Measurements from ENCODE around the gene CAMK2B.

CAMK2B gene

DNA sequence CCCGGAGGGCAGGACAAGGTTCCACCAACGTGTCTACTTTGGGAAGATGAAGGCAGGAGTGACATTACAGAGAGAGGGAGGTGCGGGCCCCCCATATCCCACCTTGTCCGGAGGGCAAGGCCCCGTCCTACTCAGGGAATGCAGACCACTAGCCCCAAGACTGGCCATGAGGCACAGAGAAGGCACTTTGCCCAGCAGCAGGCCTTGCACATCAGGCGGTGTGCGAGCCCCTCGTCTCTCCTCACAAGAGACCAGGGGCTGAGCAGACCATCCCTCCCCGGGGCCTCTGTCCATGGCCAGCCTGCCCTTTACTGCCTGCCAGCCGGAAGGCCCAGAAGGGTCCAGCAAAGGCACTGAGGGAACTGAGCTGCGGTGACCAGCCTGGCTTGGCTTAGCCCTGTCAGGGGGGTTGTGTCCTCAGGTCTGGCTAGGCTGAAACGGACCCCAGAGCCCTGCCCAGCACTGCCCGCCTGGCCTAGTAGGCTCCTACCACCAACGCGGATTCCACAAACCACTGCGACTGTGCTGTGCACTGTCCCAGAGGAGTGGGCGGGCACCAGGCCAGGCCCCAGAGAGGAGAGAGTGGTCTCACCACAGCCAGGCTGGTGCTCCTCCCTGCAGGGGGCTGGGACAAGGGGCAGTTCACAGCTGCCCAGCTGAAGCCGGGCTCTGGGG is 16.7 kb downstream of the CAMK2B start:
- no peak for DNase-seq (ENCODE audit: low read depth in 2 of 2)

DNA sequence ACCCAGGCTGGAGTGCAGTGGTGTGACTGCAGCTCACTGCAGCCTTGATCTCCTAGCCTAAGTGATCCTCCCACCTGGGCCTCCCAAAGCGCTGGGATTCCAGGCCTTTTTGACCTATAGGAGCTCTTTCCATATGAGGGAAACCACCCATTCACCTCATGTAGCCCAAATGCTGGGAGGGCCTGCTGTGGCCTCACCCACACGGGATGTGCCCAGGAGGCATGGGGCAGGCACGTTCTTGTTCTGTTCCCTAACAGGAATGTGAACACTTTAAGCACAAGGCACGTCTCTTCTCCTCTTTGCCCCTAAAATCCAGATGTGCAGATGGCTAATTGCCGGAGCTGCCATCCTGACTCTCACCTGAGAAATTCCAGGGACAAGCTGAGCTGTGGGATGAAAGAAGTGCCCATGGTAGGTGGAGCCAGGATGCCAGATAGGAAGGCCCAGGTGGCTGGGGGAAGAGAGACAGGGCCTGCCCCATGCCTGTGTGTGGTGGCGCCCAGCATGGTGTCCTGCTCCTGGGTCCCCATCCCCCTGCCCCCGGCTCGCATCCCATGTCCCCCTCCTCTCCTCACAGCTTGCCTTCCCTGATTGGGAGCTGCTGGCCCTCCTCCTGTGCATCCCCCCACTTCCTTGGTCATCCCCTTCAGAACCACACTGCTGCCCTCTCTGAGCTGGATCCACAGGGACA is 17.3 kb downstream of the CAMK2B start:
- DNase-seq (ENCODE audit: low read depth in 2 of 2), result no peak

DNA sequence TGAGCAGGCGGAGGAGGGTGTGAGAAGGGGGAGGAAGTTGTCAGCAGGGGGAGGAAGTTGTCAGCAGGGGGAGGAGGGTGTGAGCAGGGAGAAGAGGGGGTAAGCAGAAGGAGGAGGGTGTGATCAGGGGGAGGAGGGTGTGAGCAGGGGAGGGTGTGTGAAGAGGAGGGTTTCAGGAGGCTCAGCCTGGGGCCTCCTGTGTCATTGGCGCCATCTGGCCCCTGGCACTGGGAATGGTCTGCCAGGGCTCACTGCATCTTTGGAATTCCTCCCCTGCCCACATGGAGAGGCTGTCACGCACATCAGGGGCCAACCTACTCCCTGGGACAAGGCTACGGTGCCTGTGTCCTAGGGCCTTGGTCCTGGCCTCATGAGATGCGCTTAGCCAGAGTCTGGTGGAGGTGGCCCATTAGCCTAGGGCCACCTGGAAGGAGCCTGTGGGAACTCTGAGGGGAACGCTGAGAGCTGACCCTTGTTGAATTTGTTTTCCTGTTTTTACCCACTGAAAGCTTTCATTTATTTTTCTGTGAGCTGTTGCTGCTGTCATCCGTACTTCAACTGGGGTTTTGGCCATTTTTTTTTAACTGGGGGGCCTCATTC is 18.0 kb downstream of the CAMK2B start:
- no peak for DNase-seq (ENCODE audit: low read depth in 2 of 2)

DNA sequence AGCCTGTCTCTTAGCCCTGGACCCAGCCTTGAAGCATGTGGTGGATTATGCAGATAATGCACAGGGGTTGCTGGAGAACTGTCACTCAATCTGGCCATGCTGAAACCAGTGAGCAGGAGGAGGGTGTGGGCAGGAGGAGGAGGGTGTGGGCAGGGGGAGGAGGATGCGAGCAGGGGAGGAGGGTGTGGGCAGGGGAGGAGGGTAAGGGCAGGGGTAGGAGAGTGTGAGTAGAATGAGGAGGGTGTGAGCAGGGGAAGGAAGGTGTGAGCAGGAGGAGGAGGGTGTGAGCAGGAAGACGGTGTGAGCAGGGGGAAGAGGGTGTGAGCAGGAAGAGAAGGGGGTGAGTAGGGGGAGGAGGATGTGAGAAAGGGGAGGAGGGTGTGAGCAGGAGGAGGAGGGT is 18.8 kb downstream of the CAMK2B start:
- DNase-seq (ENCODE audit: low read depth in 2 of 2), result no peak

DNA sequence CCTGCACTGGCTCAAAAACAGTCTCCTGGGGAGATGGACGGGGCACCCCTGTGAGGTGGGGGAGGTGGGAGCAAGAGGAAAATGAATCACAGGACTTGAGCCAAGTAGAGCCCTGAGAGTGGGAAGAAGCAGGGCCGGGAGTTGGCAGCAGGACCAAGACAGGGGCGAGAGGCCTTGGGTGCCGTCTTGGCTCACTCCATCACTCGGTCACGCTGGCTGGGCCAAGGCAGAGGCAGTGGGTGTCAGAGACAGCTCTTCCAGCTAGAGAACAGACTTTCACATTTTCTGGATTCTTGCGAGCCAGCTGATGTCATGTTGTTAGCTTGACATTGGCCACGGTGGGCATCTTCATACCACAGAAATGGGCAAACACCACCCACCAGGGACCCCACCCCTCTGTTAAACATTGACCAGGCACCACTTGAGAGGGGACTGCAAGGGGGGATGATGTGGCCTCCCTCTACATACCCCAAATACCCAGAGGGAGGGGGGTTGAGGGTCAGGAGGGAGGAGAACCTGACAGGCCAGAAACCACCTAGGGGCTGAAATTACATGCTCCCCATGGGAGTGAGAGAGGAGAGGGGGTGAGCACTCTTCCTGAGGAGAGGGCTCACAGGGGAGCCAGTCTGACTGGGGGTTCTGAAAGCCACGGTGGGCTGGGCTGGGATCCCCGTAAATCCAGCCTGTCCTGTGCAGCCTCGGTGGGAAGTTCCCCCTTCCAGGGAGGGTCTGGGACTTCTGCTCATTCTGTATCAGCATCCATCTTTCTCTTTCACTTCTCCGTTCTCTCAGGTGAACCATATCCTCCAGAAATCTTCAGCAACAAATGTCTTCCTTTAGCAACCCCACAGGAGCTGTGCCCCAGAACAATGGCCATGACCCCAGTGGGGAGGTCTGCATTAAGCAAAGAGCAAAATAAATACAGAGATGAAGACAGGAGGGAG is 19.6 kb downstream of the CAMK2B start:
- DNase-seq (ENCODE audit: low read depth in 2 of 2), result no peak

DNA sequence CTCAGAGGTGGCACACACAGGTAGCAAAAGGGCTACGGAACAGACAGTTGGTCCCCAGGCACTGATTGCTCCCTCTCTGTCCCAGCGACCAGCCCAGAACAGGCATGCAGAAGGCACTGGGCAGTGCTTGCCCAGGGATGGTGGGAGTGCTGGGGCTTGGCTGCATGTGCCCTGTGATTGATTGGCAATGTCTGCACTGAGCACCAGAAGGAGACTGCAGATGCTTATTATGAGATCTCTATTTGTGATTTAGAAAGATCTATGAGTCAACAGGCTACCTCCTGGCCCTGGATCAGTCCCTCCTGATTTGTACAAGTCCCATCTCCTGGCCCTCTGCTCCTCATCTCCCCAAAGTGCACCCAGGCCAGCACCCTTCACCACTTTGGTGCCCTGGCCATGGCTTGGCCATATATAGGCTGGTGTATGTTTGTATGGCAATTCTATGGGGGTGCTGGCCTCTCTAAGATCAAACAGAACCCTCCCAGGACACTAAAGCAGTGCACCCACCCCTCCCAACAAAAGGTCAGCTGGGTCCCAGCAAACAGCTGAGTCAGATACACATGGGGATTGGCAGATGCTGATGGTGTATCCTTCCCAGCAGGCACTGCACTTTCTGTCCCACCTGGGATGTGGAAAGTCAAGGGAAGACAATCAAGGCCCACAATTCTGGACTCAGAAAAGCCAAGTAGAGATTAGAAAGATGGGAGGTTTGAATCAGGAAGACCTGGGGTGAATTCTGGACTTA is 30.9 kb downstream of the CAMK2B start:
- no peak for DNase-seq (ENCODE audit: low read depth in 2 of 2)

DNA sequence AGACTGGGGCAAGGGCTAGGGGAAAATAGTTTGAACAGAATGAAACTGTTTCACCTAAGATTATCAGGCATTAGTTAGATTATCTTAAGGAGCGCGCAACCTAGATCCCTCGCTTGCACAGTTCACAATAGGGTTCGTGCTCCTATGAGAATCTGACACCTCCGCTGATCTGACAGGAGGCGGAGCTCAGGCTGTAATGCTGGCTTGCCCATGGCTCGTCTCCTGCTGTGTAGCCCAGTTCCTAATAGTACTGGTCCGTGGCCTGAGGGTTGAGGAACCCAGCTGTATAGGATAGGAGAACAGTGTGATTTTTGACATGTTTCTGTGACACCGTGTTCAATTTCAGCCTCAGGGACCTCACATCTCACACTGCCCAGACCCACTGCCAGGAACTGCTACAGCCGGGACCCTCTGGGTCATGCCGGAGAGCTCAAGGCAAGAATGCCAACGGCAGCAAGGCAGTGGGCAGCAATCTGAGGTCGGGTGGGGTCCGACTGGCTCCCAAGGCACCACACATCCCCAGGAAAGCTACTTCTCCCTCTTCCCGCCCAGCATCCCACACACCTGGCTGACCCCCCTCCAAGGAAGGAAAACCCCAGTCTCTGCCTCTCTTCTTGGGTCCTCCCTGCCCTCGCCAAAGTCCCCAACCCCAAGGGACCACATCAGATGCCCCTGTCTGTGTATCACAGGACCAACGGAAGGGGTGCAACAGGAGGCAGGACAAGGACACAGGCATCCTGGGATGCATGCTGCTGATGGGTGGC is 31.7 kb downstream of the CAMK2B start:
- DNase-seq (ENCODE audit: low read depth in 2 of 2), result no peak

DNA sequence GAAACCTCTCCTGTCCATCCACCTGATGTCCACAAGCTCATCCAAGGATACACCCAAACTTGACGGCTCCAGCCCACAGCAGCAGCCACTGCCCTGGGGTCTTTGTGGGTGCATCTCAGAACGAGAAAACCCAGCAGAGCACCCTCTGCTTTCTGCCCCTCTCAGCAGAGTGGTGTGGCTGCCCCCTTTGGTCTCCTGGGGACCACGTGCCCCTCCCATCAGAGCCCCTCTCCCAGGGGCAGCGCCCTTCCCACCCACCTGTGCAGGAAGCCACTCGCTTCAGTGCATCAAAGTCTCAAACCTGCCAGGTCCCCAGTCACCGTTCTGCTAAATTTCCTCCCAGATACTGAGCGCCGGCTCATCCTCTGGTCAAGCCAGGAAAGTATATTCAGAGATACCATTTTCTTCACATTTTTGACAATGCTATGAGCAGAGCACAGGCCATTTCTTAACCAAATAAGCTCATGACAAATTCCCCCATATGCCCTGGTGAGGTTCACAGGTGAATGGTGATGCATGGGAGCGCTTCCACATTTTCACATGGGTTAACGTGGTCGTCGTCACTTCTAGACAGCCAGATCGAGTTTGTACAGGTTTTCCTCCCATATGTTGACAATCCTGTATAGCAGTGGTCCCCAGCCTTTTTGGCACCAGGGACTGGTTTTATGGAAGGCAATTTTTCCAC is 32.4 kb downstream of the CAMK2B start:
- DNase-seq (ENCODE audit: low read depth in 2 of 2), result no peak

DNA sequence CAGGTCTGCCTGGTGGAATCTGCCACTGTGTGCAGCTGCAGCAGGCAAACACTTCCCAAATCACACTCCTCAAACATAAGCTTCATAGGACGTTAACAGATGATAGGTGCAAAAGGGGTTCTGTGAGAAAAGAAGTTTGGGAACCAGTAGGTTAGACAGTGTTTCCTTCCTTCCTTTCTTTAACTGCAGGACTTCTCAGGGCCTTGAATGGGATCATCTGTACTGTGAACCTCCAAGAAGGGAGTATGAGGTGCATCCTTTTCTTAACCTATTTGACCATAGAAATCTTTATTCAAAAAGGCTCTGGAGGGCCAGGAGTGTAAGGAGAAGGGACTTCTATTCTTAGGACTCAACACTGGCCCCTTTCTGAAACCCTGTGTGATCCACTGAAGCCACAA is 33.0 kb downstream of the CAMK2B start:
- no peak for DNase-seq (ENCODE audit: low read depth in 2 of 2)

DNA sequence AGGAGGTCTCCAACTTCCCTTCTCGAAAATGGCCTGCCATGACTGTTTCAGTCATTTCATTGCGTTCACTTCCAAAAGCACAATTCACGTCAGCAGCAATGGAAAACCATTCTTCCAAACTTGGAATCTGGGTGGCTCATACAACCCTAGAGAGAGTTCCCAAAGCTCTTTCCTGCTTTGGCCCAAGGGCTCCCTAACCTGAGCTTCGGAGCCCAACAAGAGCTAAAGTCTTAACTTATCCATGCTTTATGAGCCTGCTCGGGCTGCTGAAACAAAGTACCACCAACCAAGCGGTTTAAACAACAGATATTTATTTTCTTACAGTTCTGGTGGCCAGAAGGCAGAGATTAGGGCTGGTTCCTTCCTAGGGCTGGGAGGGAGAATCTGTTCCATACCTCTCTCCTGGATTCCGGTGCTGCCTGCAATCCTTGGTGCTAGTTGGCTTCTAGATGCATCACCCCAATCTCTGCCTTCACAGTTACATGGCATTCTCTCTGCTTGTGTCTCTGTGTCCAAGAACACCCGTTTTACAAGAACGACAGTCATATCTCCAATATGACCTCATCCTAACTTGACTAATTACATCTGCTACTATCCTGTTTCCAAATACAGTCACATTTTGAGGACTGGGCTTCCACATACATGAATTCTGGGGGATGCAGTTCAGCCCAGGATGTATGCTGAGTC is 33.5 kb downstream of the CAMK2B start:
- DNase-seq (ENCODE audit: low read depth in 2 of 2), result no peak

DNA sequence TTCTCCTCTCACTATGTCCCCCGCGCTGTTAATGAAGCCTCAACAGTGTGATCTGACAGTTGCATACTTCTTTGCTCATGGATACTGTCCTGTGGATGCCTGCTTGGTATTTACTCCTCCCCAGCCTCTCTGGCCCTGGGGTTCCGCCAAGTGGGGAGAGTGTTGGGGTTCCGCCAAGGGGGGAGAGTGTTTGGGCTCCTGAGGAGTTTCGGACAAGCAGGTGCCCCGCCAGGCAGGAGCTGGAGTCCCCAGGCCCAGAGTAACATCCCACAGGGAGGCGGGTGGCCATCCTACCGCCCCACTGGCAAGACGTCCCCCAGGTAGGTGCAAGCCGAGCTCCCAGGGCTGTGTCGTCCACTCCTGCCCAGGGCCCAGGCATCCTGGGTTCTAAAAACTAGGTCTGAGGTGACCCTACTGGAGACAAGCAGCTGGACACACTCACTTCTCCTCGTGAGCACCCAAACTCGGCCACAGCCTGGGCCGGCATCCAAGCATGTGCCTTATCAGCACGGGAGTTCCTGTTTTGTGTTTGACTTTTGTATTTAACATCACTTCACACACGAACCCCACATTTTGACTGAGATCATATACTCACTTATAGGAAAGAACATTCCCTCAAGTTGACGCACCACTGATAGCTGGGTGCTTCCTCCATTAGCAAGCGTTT is 34.2 kb downstream of the CAMK2B start:
- DNase-seq (ENCODE audit: low read depth in 2 of 2), result no peak

DNA sequence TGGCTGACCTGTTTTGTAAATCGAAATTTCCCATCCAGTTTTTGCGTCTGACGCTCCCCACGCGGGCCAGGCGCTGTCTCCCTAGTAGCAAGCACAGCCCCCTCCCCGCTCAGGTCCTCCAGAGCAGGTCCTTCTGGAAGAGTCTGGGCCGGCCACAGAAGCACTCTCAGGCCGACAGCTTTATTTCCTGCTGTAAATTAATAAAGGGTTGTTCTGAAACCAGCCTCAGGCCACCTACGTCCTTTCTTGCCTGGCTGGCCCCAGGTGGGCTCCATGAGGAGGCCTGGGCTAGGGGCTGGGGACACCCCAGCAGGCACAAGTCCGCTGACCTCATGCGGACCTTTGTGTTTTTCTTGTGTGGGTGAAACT is 35.2 kb downstream of the CAMK2B start:
- DNase-seq (ENCODE audit: low read depth in 2 of 2), result no peak

DNA sequence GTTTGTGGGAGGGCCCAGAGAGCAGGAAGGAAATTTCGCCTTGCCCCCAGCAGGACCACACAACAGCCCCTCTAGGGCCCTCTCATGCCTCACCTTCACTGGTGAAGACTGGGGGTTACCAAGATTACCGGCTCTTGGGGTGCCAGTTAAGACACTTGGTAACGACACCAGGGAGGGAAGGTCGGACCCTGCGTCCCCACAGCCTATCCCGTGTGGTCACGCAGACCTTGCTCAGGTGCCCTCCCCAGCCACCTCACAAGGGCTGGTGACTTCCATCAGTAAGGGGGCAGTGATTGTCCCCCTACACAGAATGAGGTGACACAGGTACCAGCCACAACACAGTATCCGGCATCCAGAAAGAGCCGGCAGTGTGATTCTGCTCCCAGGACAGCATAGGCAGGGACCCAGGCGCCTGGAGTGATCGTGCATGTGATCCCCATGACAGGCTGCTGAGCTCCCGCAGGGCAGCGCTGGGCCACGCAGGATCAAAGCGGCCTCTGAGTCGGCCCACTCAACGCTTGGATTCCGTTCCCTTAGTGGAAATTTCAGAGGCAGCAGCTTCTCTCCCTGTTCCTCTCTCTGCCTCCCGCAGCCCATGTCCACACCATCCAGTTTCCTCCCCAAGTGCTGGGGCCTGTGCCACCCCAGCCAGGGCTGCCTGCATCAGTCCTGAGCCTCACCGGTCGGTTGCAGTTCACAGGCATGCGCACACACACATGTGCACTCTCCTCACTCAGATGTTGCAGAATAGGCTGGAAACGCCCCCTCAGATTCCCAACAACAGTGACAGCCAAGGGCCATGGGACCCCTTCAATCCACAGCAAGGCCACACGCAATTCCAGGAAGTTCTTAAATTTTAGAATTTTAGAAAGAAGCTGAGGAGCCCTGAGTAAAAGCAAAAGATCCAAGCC is 35.8 kb downstream of the CAMK2B start:
- DNase-seq (ENCODE audit: low read depth in 2 of 2), result no peak

DNA sequence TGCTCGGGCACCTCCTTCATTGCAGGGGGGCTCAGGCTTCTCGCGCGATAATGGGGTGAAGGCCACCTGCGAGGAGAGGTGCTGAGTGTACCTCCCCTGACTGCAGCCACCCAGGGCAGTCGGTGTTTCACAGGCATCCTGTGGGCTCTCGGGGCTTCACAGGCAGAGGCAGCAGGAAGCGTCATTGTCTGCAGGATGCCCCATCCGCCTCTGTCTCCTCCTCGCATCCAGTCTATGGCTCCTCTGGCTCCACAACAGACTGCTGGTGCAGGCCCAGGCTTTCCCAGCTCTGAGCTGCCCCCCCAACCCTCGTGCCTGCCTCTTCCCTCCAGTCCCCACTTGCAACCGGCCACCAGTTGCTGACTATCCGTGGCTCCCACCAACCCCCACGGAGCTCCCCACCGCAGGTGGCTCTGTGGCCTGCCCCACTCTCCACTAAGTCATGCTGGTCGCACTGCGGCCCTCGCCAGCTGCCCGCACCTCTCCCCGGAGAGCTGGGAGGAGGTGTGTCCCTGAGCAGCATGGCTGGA is 36.5 kb downstream of the CAMK2B start:
- DNase-seq (ENCODE audit: low read depth in 2 of 2), result no peak

DNA sequence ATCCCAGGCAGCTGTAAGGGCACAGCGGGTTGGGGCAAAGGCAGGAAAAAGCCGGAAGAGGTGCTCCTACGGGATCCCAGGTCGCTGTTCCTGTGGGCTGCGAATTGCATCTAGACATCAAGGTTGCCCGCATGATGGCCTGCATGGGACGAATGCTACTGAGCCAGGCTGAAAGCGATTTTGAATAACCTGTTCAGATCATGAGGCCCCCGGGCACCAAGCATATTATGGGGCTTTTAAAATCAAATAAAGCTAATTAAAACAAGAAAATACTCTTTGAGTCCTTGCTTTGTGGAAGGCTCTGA is 37.1 kb downstream of the CAMK2B start:
- no peak for DNase-seq (ENCODE audit: low read depth in 2 of 2)

DNA sequence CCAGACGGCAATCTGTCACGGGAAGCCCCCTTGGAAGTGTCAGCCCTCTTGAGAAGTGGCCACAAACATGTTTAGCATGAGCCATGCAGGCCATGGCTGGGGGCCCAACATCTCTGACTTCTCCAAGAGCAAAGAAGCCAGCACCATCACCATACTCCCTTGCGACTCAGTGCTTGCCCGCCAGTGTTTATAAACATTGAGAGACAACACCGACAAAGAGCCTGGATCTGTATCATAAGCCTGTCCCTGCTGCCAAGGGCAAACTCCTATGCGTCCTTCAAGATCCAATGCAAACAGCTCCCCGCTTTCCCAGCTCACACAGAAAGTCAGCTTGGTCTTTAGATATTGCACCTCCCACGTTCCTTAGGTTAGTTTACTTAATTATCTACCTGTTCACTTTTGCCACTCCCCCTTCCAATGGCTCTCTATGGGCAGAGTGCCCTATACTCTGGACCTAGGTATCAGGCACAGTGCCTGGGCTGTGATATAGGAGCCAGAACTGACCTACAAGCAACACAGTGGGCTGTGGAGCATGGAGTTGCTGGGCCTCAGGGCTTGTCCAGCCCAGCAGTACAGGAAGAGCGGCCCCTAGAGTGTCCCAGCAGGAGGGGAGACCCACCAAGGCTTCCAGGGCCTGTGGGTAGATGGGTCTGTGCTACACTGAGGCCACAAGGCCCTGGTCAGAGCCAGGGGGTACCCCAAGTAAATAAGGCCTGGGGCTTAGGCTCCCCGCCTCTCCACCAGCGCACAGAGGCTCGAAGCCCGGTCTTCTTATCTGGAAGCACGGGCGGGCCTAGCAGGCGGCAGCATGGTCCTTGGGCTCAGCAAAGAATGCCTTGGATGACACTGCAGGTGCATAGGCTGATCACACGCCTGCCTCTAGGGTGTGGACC is 37.7 kb downstream of the CAMK2B start:
- DNase-seq (ENCODE audit: low read depth in 2 of 2), result no peak
